Measurements from ENCODE around the gene APLP1. TPM values are rescaled to one million over a fixed set of nuclear protein-coding genes. Genes with fewer than 3 reads are reported as not detected.

The APLP1 gene
- total and polyA plus RNA-seq, 2 experiments from 2014 or later = 30.2 to 36.0 TPM

DNA sequence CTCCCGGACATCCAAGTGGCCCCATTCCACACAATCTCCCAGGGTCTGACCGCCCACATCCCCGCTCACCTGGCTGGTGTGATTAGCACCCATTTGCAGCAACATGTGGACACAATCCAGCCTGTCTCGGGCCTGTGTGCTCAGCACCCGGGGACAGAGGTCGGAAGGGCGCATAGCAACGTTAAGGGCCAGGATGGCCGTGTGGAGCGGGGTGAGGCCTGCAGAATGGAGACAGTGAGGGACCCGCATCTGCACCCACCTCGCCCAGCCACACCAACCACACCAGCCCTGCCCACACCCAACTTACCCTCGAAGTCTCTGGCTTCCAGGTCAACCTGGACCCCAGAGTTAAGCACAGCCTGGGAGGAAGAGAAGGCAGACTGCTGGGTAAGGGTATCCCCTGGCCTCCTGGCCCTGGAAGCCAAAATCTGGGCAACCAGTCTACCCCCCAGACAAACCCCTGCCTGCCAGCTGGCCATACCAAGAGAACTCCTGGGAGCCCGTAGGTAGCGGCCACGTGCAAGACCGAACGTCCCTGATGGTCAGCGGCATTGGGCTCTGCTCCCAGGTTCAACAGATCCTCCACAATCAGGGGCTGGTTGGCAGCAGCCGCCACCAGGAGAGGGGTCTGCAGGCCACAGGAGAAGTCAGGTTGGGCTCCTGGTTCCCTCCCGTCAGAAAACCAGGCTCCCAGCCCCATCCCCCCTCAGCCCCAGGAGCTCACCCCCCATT is 27.7 kb downstream of the APLP1 start:
- Histone ChIP-seq H3K4me3 (no peak overlapping the region), H3K27me3 (ENCODE audit: insufficient read depth) (no peaks in the 10 kb centered on the region), H3K36me3 (ENCODE audit: insufficient read depth) (peaks cover 21% of the 10 kb centered on the region), H3F3A (replicated peaks; ENCODE audit: low read depth) (0 out of 2 replicates have a peak, but pooled peaks cover 10% of the 10 kb centered on the region), H3K9me2 (ENCODE audit: insufficient read depth) (no peaks in the 10 kb centered on the region), H3K27ac (ENCODE audit: low read depth) (no peak overlapping the region), H3K4me2 (no peak overlapping the region), H3K79me2 (replicated peaks; ENCODE audit: insufficient read depth) (peaks cover 13% of the 10 kb centered on the region), H4K20me1 (replicated peaks; ENCODE audit: insufficient read depth) (peaks cover 10% of the 10 kb centered on the region), H3K4me1 (ENCODE audit: insufficient read depth) (peaks cover 6% of the 10 kb centered on the region), H2AFZ (no peak overlapping the region)
- peaks cover 4% of the 10 kb centered on the region; the same call in 2 of the 3 replicates for H3K4me1 Mint-ChIP-seq
- no peak overlapping the region for H3K27ac Mint-ChIP-seq
- TF ChIP-seq, protein P1, sequence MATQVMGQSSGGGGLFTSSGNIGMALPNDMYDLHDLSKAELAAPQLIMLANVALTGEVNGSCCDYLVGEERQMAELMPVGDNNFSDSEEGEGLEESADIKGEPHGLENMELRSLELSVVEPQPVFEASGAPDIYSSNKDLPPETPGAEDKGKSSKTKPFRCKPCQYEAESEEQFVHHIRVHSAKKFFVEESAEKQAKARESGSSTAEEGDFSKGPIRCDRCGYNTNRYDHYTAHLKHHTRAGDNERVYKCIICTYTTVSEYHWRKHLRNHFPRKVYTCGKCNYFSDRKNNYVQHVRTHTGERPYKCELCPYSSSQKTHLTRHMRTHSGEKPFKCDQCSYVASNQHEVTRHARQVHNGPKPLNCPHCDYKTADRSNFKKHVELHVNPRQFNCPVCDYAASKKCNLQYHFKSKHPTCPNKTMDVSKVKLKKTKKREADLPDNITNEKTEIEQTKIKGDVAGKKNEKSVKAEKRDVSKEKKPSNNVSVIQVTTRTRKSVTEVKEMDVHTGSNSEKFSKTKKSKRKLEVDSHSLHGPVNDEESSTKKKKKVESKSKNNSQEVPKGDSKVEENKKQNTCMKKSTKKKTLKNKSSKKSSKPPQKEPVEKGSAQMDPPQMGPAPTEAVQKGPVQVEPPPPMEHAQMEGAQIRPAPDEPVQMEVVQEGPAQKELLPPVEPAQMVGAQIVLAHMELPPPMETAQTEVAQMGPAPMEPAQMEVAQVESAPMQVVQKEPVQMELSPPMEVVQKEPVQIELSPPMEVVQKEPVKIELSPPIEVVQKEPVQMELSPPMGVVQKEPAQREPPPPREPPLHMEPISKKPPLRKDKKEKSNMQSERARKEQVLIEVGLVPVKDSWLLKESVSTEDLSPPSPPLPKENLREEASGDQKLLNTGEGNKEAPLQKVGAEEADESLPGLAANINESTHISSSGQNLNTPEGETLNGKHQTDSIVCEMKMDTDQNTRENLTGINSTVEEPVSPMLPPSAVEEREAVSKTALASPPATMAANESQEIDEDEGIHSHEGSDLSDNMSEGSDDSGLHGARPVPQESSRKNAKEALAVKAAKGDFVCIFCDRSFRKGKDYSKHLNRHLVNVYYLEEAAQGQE (IDR thresholded peaks at IDR 0.05; ENCODE audit: unreplicated experiment) = no peak
- TF ChIP-seq ETS1 (IDR thresholded peaks at IDR 0.05) (no peak), ZNF462 (CRISPR knock-in tag; IDR thresholded peaks at IDR 0.05) (no peak)
- H3K36me3 Mint-ChIP-seq (ENCODE audit: low read depth) = peaks cover 38% of the 10 kb centered on the region
- no peak for DNase-seq (ENCODE audit: low spot score)
- ATAC-seq = no peak
- H3K27me3 Mint-ChIP-seq (ENCODE audit: insufficient read depth, low read depth, poor library complexity) = peaks cover 7% of the 10 kb centered on the region
- no peaks in the 10 kb centered on the region for H3K9me3 Mint-ChIP-seq
- no peak overlapping the region; the same call in 2 of the 3 replicates for H3K4me3 Mint-ChIP-seq

Measured in GM23338 (cell line).